Testis (tissue), 3 donors: ENCODE data around the gene RAB11FIP5. TPM values are rescaled to one million over a fixed set of nuclear protein-coding genes. Genes with fewer than 3 reads are reported as not detected.
"Not testable (repeated sequence)": the region's sequence is repeated elsewhere in the genome, so short reads cannot be mapped to it uniquely, and the experiment has no call there.

Experiments
- DNase-seq: peaks from one replicate; pipeline ENCODE4 v3.0.0-alpha.2; 2019
- H3K27ac ChIP-seq, 2 donors: fragments of 200-600 bp; sonication (generic); one replicate each; pipeline ENCODE4 v1.5.1; 2019
- H3K27me3 ChIP-seq: fragments of 200-600 bp; sonication (generic); one replicate; pipeline ENCODE4 v1.5.1; 2019
- H3K36me3 ChIP-seq: fragments of 200-600 bp; sonication (generic); one replicate; pipeline ENCODE4 v1.5.1; 2017; ENCODE audit warnings: low read depth; ENCODE audit errors: missing control alignments
- H3K4me1 ChIP-seq: fragments of 200-600 bp; sonication (generic); one replicate; pipeline ENCODE4 v1.5.1; 2019
- H3K4me3 ChIP-seq, 2 donors: fragments of 200-600 bp; sonication (generic); one replicate each; pipeline ENCODE4 v1.5.1; 2017 to 2019
- H3K9me3 ChIP-seq: fragments of 200-600 bp; sonication (generic); one replicate; pipeline ENCODE4 v1.5.1; 2017
- POLR2A ChIP-seq: fragments of 450-650 bp; IDR thresholded peaks from one replicate; pipeline ENCODE4 v1.6.1; 2017; ENCODE audit warnings: antibody characterized with exemption, mild to moderate bottlenecking, moderate library complexity
- WGBS, 2 donors: methylation state at CpG; one replicate each; pipeline ENCODE4 v1.1.5; 2018; 5-methylcytosine and 5-hydroxymethylcytosine counted together
- intact Hi-C: fragments of 100-400 bp; cut with DNase I; formaldehyde crosslinking; loops from one replicate; pipeline ENCODE4 v1.15.1; 2023; ENCODE audit warnings: low total_unique reads
- polyA plus RNA-seq: library from polyadenylated mRNA; stranded (reverse); fragments of 350-450 nt; fragmentation: Illumina TruSeq; extraction: RNeasy Lipid Tissue Mini Kit (QIAGEN cat#74804); gene quantifications from one replicate; pipeline ENCODE4 v1.2.3, GENCODE V29; 2014; ENCODE audit warnings: low read depth, low replicate concordance; ENCODE audit not compliant: insufficient read depth
- total RNA-seq, 2 donors: library from RNA; depleted of rRNA; stranded (reverse); fragments of >200 nt; gene quantifications; one replicate each; pipeline ENCODE4 v1.2.3, GENCODE V29; 2016
- TF ChIP-seq, protein P1 (sequence below), 3 experiments: fragments of 450-650 bp in 2 of 3; fragments of 200-600 bp in 1 of 3; sonication (generic) in 1 of 3; IDR thresholded peaks; one replicate each; pipeline ENCODE4 v1.5.1; 2016 to 2019; ENCODE audit warnings: antibody characterized with exemption in 3 of 3, mild to moderate bottlenecking in 2 of 3, moderate library complexity in 1 of 3

Gene RAB11FIP5
- total and polyA plus RNA-seq, 3 donors from 2014 or later = 108 to 332 (median 168) TPM

DNA sequence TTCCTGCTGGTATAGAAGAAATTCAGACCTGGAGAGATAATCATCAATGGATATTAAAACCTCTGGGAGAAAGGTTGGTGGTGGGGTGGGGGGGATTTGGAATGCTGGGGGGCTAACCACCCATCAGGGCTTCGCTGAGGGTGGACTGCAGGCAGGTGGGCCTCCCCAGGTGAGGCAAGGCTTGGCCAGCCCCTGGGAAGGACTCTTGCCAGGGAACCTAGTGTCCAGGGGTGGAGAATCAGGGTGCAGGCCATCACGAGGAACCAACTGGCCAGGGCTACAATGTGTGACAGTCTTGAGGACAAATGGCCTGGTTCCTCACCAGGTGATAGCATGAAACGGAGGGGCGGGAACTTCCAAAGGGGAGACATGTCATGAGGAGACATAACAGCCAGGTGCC is 11.8 kb downstream of the RAB11FIP5 start:
- Histone ChIP-seq H3K9me3 (no peaks in the 10 kb centered on the region), H3K27me3 (no peaks in the 10 kb centered on the region), H3K4me1 (no peaks in the 10 kb centered on the region), H3K27ac (no peak overlapping the region), H3K36me3 (no peaks in the 10 kb centered on the region), H3K4me3 (no peak overlapping the region)
- no peak for DNase-seq
- WGBS, 2 donors = 90 to 93% methylated on average over 2 to 4 of the region's 4 CpGs
- intact Hi-C loops = no loop called here
- TF ChIP-seq POLR2A = no peak
- TF ChIP-seq, protein P1, sequence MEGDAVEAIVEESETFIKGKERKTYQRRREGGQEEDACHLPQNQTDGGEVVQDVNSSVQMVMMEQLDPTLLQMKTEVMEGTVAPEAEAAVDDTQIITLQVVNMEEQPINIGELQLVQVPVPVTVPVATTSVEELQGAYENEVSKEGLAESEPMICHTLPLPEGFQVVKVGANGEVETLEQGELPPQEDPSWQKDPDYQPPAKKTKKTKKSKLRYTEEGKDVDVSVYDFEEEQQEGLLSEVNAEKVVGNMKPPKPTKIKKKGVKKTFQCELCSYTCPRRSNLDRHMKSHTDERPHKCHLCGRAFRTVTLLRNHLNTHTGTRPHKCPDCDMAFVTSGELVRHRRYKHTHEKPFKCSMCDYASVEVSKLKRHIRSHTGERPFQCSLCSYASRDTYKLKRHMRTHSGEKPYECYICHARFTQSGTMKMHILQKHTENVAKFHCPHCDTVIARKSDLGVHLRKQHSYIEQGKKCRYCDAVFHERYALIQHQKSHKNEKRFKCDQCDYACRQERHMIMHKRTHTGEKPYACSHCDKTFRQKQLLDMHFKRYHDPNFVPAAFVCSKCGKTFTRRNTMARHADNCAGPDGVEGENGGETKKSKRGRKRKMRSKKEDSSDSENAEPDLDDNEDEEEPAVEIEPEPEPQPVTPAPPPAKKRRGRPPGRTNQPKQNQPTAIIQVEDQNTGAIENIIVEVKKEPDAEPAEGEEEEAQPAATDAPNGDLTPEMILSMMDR (IDR thresholded peaks at IDR 0.05) = no peak

DNA sequence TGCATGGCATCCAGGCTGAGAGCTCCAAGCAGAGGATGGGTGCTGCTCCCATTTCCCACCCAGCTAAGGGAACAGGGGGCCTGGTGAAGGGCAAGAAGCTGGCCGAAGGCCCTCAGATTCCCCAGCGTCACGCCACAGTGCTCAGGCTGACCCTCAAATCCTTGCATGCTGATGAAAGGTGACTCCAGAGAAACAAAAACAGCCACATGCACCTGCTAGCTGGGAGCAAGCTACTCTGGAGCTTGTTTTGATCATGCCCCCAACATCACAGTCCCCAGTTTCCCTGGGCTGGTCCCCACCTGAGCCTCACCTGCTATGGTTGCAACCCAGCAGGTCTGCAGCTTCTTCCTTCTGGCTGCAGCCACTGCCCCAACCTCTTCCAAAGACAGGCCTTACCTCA is 13.3 kb downstream of the RAB11FIP5 start:
- intact Hi-C loops = no loop called here
- WGBS, 2 donors = 96 to 100% methylated on average over 2 to 3 of the region's 3 CpGs
- no peak overlapping the region for H3K27ac ChIP-seq
- H3K4me1 ChIP-seq = no peaks in the 10 kb centered on the region
- H3K27me3 ChIP-seq = no peaks in the 10 kb centered on the region
- no peak for DNase-seq
- TF ChIP-seq, protein P1 (IDR thresholded peaks at IDR 0.05) = no peak
- TF ChIP-seq POLR2A = no peak
- no peak overlapping the region for H3K4me3 ChIP-seq
- H3K36me3 ChIP-seq = no peaks in the 10 kb centered on the region
- H3K9me3 ChIP-seq = no peaks in the 10 kb centered on the region

DNA sequence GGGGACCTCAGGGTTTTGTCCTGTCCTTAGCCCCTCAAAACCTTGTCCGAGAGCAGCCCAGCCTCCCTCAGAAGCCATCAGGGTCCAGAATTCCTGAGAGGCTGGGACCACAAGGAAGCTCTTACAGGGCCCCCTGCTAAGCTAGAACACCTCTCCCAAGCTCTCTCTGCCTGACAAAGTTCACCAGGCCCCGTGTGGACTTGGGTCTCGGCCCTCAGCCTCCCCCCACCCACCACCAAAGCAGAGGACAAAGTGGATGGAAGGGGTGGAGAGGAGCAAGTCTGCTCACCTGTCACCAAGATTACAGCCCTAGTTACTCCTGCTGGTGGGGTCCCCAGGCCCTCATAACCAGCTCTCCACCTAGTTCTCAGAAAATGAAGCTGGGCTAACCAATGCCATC is 16.8 kb downstream of the RAB11FIP5 start:
- H3K4me3 ChIP-seq = no peak overlapping the region
- no peak overlapping the region for H3K27ac ChIP-seq
- TF ChIP-seq, protein P1 (IDR thresholded peaks at IDR 0.05) = no peak
- TF ChIP-seq POLR2A = no peak
- H3K36me3 ChIP-seq = no peaks in the 10 kb centered on the region
- 84 to 100% methylated on average over 2 to 3 of the region's 3 CpGs for WGBS, 2 donors
- H3K27me3 ChIP-seq = no peaks in the 10 kb centered on the region
- no peaks in the 10 kb centered on the region for H3K4me1 ChIP-seq
- intact Hi-C loops = no loop called here
- no peak for DNase-seq
- no peaks in the 10 kb centered on the region for H3K9me3 ChIP-seq

DNA sequence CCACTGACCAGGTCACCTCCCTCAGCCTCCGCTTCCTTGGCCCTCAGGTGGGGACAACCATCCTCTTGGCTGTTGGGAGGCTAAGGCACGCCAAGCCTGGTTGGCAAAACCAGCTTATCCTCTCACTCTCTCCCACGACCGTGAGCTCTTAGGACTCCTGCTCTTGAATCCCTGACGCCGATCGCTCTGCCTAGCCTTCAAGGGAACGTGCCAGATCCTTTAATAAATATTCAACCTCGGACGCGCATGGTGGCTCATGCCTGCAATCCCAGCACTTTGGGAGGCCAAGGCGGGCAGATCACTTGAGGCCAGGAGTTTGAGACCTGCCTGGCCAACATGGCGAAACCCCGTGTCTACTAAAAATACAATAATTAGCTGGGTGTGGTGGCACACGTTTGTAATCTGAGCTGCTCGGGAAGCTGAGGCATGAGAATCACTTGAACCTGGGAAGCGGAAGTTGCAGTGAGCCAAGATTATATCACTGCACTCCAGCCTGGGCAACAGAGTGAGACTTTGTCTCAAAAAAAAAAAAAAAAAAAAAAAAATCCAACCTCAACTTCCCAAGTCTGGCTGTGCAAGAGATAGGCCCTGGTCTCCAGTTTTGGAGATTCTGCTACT is 19.0 kb downstream of the RAB11FIP5 start:
- H3K27ac ChIP-seq, H3K4me3 ChIP-seq, DNase-seq, H3K4me1 ChIP-seq, H3K9me3 ChIP-seq, H3K27me3 ChIP-seq, H3K36me3 ChIP-seq, intact Hi-C loops: not testable (repeated sequence)
- 93 to 94% methylated on average over 15 to 17 of the region's 17 CpGs for WGBS, 2 donors

DNA sequence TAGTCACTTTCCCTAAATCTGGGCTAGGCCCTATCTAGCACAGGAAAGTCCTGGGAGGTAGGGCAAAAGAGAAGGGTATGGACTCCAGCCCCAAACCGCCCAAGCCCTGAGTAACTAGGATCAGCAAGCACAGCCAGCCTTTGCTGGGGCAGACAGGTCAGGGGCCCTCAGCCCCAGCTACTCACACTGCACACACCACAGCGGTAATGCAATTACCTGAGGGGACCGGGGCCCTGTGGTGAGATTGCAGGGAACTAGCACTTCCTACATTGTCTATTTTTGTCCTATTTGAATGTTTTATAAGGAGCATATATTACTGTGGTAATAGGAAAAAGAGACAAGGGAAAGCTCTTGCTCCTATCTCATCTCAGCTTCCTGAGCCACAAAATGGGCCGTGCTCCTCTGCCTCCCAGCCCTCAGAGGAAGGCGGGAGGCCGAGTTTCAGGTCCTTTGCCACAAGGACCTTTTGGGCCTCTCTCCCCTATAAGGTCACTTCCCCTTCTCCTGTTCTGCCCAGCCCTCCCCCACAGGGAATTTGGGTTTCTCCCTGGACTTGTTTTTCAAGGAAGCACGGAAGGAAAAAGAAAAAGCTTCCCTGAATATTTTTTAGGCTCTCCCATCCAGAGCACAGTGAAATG is 20.5 kb downstream of the RAB11FIP5 start:
- intact Hi-C loops = no loop called here
- Histone ChIP-seq H3K4me3 (no peak overlapping the region), H3K36me3 (no peaks in the 10 kb centered on the region), H3K27me3 (no peaks in the 10 kb centered on the region), H3K9me3 (no peaks in the 10 kb centered on the region), H3K27ac (no peak overlapping the region), H3K4me1 (no peaks in the 10 kb centered on the region)
- 60 to 62% methylated on average over 7 of the region's 7 CpGs for WGBS, 2 donors
- DNase-seq = no peak
- TF ChIP-seq, protein P1 (IDR thresholded peaks at IDR 0.05) = no peak
- TF ChIP-seq POLR2A = no peak
